Progenitor cell of endocrine pancreas (in vitro differentiated cells): ENCODE data around the gene PLAGL1. TPM values are rescaled to one million over a fixed set of nuclear protein-coding genes. Genes with fewer than 3 reads are reported as not detected.

ENCODE experiments used
- DNase-seq: peaks from one replicate; pipeline ENCODE4 v3.0.0; 2021; ENCODE audit warnings: low spot score; ENCODE audit not compliant: unreplicated experiment
- H3K27ac Mint-ChIP-seq: 2 replicates; pipeline ENCODE4 v1.8.0; 2021; ENCODE audit warnings: mild to moderate bottlenecking, moderate library complexity, mixed read lengths
- H3K27me3 Mint-ChIP-seq: 2 replicates; pipeline ENCODE4 v1.8.0; 2021; ENCODE audit warnings: mixed read lengths
- H3K36me3 Mint-ChIP-seq: 2 replicates; pipeline ENCODE4 v1.8.0; 2022; ENCODE audit warnings: mixed read lengths; ENCODE audit not compliant: insufficient read depth
- H3K4me1 Mint-ChIP-seq: 2 replicates; pipeline ENCODE4 v1.8.0; 2021; ENCODE audit warnings: low read depth, mixed read lengths
- H3K4me3 Mint-ChIP-seq: 2 replicates; pipeline ENCODE4 v1.8.0; 2021; ENCODE audit warnings: low read depth, mild to moderate bottlenecking, moderate library complexity, mixed read lengths
- H3K9me3 Mint-ChIP-seq: 2 replicates; pipeline ENCODE4 v1.8.0; 2021; ENCODE audit warnings: low read depth, mixed read lengths
- CTCF ChIP-seq: fragments of 200-600 bp; sonication (generic); IDR thresholded peaks from one replicate; pipeline ENCODE4 v1.5.0; 2021; ENCODE audit warnings: antibody characterized with exemption, mild to moderate bottlenecking; ENCODE audit not compliant: unreplicated experiment
- total RNA-seq: library from RNA; stranded (reverse); gene quantifications from 2 replicates; pipeline ENCODE4 v1.2.1, GENCODE V29; 2021

Gene PLAGL1
- total RNA-seq, 1 donor from 2014 or later, result 23.7 TPM

GRCh38 chr6:143958839-143959399, 49.1 kb downstream of the PLAGL1 start:
- H3K4me3 Mint-ChIP-seq, result no peak overlapping the region
- TF ChIP-seq CTCF, result no peak
- peaks cover 69% of the 10 kb centered on the region for H3K27me3 Mint-ChIP-seq
- peaks cover 32% of the 10 kb centered on the region for H3K4me1 Mint-ChIP-seq
- H3K27ac Mint-ChIP-seq, result no peak overlapping the region
- H3K36me3 Mint-ChIP-seq, result no peaks in the 10 kb centered on the region
- no peak for DNase-seq
- H3K9me3 Mint-ChIP-seq, result no peaks in the 10 kb centered on the region

GRCh38 chr6:143957679-143958274, 50.3 kb downstream of the PLAGL1 start:
- Mint-ChIP-seq H3K36me3 (no peaks in the 10 kb centered on the region), H3K4me3 (no peak overlapping the region), H3K27me3 (peaks cover 58% of the 10 kb centered on the region), H3K9me3 (no peaks in the 10 kb centered on the region), H3K27ac (no peak overlapping the region), H3K4me1 (peaks cover 27% of the 10 kb centered on the region)
- no peak for DNase-seq
- TF ChIP-seq CTCF, result no peak

GRCh38 chr6:143955971-143956370, 52.1 kb downstream of the PLAGL1 start:
- Mint-ChIP-seq H3K4me3 (no peak overlapping the region), H3K36me3 (no peaks in the 10 kb centered on the region), H3K27me3 (peaks cover 41% of the 10 kb centered on the region), H3K9me3 (no peaks in the 10 kb centered on the region), H3K4me1 (peaks cover 16% of the 10 kb centered on the region), H3K27ac (no peak overlapping the region)
- TF ChIP-seq CTCF, result no peak
- no peak for DNase-seq

- peaks cover 2% of the 10 kb centered on the region for H3K36me3 Mint-ChIP-seq
- H3K4me3 Mint-ChIP-seq, result no peak overlapping the region
- H3K9me3 Mint-ChIP-seq, result no peaks in the 10 kb centered on the region
- TF ChIP-seq CTCF, result no peak
- H3K27me3 Mint-ChIP-seq, result peaks cover 37% of the 10 kb centered on the region
- no peak for DNase-seq
- peaks cover 13% of the 10 kb centered on the region for H3K4me1 Mint-ChIP-seq
- H3K27ac Mint-ChIP-seq, result no peak overlapping the region
These were observed 54.1 kb downstream of the PLAGL1 start for GRCh38 chr6:143953922-143954321.

DNA sequence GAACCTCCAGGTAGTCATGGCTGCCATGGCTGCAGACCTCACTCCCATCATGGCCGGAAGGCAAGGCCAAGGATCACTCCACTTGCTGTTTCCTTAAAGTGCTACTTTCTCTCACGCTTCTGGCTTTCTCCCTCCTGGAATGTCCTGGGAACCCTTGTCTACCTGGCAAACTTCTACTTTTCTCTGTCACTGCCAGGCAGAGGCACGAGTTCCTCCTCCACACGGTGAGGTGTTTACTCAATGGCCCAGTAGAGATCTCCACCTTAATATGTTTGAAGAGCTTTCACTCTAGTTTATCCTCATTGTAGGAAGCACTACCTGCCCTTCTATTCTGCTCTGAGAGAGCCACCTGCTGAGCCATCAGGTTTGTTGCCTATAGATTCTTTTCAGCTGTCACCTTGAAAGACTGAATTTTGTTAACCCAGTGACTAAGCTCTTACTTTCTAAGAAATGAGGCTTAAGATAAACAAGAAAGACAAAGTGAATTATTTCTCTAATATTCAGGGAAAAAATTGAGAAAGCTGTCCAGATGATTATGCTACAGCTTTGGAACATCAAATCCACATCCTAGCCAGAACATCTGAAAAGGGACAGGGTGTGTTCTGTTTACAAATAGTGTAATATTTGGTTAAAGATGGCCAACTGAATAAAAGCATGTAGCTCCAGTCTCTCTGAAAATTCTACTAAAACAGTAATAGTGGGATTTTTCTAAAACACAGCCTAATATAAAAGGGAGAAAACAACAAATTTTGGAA, 54.9 kb downstream of the PLAGL1 start:
- TF ChIP-seq CTCF, result no peak
- peaks cover 8% of the 10 kb centered on the region for H3K4me1 Mint-ChIP-seq
- H3K9me3 Mint-ChIP-seq, result no peaks in the 10 kb centered on the region
- no peak overlapping the region for H3K4me3 Mint-ChIP-seq
- H3K27ac Mint-ChIP-seq, result no peak overlapping the region
- H3K36me3 Mint-ChIP-seq, result peaks cover 3% of the 10 kb centered on the region
- DNase-seq, result no peak
- H3K27me3 Mint-ChIP-seq, result peaks cover 32% of the 10 kb centered on the region
